GM19463 (cell line): ENCODE measurements around the gene HMG20A.

Source experiments
- ATAC-seq: cut with Tn5 transposase; IDR thresholded peaks from one replicate; pipeline ENCODE4 v1.9.1; 2021; ENCODE audit warnings: mild to moderate bottlenecking, moderate library complexity; ENCODE audit not compliant: unreplicated experiment

The HMG20A gene

DNA sequence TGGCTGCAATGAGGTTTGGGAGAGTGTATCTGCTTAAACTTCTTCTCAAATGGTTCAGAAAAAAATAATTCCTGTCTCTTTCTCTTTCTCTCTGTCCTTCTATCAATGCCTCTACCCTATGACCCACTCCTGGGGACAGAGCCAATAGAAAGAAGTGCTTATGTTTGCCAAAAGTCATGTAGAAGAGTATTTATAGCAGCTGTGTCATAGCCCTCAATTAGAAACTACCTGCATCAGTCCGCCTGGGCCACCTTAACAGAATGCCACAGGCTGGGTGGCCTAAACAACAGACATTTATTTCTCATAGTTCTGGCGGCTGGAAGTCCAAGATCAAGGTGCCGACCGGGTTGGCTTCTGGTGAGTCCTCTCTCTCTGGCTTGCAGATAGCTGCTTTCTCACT is 92.5 kb downstream of the HMG20A start:
- no peak for ATAC-seq

DNA sequence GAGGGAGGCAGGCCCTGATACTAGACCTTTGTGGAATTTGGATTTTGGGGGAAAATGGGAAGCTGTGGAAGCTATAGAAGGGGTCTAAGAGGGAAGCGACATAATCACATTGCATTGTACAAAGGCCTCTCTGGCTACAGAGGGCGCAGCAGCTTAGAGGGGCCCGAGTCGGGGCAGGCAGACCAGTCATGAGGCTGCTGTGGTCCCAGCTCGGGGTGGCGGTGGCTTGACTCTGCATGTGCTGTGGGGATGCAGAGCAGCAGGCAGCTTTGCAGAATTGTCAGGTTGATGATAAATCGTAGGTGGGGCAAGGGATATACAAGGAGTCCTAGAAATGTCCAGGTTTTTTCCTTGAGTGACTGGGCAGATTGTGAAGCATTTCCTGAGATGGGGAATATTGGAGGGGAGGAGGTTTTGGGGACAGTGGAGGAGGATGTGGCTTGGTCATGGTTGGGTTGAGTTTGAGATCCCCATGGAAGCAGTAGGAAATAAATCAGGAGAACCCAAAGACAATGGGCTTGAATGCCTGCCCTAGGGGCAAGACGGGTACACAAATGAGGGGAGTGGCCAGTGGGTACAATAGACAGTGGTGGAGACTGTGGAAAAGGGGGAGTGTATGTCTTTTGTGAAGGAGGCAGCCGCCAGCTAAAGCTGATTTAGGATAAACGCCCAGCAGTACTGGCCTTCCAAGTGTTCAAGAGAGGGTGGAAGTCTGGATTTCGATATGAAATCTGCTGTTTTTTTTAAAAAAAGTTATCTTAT is 94.1 kb downstream of the HMG20A start:
- no peak for ATAC-seq

DNA sequence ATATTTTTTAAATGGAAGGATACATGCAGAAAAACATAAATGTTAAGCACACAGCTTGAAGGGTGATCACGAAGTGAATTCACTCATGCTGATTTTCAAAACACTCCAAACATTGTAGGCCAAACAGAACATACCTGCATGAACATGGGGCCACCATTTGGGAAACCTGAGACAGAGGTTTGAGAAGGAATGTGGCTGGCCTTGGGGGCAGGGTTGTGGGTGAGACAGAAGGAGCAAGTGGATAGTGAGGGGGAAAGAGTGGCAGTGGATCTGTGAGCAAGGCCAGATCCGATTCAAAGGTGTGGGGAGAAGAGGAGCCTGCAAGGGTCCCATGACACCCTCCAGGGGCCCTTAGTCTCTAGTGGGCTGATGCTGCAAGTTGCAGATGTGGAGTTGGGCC is 94.9 kb downstream of the HMG20A start:
- no peak for ATAC-seq

DNA sequence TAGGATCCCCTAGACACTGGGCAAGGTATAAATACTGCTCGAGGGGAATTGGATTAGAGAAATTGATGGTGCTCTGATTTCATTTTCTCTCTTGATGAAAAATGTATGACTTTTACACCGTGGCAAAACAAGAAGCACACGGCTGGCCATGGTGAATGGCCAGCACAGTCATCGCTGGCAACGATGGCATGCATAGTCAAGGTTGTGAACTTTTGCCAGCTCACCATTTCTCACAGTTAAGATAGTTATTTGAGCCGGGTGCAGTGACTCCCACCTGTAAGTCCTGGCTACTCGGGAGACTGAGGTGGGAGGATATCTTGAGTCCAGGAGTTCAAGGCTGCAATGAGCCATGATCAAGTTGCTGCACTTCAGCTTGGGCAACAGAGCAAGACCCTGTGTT is 95.4 kb downstream of the HMG20A start:
- no peak for ATAC-seq

DNA sequence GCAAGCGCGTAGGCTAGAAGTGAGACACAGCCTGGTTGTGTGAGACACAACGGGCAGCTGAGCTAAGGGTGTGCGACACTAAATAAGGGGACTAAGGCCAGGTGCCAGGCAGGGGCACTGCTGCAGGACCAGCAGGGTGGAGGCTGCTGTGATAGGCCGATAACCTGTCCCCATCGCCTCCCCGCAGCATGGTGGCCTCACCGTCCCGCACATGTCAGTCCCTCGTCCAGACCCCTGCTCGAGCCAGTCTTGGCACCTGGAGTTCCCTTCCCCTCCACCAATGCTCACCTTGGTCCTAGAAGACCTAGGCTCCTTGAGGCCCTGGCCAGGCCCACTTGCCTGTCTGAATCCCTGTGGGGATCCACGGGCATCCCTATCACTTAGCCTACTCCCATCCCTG is 96.1 kb downstream of the HMG20A start:
- no peak for ATAC-seq

DNA sequence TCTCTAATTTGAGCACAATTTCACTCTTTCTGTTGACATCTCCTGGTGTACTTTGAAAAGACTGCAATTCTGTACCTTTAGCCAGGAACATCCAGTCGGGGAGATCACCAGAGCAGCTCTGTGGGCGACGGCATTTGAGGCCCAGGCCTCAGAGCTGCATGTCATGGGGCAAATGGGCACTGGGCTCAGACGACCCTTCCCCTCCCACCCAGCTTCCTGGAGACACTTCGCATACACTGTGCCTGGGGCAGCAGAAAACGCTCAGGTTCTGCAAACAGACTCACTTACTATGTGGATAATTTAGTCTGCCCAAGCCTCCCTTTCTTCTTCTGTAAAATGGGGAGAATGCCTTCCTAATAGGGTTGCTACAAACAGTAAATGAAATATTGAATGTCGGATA is 96.9 kb downstream of the HMG20A start:
- ATAC-seq = no peak

DNA sequence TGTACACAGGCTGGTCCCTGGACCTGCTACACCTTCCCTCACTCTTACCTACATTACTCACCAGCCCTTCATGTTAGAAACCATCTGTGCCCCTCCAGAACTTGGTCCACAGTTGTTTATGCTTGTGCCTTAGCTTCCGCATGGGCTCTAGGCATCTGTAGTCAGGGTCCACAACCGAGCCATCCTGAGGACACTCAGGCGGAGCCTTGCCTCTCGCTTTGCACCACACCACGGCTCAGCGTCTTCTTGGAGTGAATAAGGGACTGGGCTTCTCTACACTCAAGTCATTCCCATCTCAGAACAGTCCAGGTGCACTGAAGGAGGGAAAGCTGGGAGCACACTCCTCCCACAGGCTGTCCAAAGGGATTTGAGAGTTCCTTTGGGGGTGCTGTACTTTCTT is 97.8 kb downstream of the HMG20A start:
- ATAC-seq = no peak

DNA sequence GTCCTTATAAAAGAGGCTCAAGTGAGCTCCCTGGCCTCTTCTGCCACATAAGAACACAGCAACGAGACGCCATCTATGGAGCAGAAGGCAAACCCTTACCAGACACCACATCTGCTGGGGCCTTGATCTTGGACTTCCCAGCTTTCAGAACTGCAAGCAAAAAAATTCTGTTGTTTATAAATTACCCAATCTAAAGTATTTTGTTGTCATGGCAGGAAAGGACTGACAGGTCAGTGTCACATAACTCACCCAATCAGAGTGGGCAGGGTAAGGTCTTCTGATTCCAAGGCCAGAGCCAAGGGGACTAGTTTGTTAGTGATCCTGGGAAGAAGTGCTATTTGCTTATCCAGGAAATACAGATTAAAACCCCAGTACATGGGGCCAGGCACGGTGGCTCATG is 98.9 kb downstream of the HMG20A start:
- ATAC-seq = no peak

DNA sequence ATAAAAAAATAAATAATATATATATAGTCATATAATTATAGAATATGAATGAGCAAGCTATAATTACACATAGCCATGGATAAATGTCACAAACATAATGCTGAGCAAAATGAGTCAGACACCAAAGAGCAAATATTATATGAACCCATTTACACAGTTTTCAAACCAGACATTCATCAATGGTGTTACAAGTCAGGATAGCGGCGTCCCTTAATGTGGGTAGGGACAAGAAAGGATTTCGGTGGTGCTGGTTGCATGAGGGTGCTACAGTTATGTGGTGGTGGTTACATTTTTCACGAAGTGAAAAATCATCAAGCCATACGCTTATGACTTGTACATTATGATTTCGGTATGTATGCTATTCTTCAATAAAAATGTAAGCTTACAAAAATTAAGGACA is 100.5 kb downstream of the HMG20A start:
- no peak for ATAC-seq

DNA sequence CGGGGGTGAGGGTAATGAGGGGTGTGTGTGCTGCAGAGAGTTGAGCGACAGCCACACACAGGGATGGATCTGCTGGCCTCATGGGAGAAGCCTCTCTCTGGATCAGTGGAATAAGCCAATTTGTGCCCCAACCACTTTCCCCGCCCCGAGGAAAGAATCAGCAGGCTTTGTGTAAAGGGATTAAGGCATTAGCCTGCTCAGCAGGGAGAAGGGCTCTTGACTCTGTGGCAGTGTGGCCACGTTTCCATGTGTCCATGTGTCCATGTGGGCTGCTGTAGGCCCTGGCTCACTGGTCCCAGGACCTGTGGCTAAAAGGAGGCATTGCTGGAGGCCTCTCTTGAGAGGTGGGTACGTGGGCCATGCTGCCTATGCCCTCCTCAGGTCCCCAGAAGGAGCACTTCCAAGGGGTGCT is 104.7 kb downstream of the HMG20A start:
- no peak for ATAC-seq

DNA sequence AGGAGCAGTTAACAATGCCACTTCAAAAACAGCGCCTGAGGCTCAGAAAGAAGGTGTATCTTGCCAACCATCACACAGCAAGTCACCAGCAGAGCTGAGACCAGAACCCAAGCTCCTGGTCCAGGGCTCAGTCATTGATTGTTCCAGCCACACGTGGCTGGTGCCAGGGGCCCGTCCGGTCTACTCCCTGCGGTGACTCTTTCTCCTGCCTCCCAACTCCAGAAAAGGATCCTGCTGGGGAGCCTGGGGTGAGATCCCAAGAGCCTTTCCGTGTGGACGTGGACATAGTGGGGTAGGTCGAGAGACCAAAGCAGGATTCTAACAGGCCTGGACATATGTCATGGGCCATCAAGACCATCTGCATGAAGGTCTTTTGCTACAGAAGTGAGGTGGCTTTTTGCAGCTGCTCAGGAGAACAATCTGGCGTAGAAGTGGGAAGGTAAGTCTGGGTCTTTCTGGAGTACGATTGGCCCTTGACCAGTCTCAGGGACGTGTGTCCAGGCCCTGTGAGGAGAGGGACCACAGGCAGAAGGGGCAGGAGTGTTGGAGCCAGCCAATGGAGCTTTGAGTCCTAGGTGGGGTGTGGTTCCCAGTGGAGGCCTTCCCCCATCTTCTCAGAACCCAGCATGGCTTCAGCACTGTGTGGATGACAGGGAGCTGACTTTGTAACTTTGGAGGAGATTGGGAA is 105.4 kb downstream of the HMG20A start:
- ATAC-seq = no peak

DNA sequence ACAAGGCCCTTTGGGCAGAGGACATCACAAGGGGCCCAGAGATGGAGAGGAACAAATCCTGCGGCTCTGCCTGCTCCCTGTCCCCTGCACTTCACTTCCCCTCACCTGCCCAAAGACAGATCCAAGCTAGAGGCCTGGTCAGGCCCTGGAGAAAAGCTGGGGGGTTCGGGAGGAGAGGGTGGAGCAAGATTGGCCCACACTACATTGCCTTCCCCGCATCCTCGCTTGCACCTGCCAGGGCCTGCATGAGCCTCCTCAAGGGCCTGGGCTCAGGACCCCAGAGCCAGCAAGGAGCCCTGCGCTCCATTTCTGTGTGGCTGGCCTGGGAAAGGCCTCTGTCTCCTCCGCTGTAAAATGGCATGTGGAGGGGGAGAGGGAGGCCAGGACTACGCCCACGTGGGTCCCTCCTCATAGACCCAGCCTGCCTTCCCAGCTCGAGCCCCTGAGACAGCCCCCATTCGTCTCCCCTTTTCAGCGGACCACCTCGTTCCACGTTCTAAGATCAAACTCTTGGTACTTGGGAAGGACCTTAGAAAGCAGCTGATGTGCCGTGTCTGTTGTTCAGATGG is 106.0 kb downstream of the HMG20A start:
- ATAC-seq = no peak

DNA sequence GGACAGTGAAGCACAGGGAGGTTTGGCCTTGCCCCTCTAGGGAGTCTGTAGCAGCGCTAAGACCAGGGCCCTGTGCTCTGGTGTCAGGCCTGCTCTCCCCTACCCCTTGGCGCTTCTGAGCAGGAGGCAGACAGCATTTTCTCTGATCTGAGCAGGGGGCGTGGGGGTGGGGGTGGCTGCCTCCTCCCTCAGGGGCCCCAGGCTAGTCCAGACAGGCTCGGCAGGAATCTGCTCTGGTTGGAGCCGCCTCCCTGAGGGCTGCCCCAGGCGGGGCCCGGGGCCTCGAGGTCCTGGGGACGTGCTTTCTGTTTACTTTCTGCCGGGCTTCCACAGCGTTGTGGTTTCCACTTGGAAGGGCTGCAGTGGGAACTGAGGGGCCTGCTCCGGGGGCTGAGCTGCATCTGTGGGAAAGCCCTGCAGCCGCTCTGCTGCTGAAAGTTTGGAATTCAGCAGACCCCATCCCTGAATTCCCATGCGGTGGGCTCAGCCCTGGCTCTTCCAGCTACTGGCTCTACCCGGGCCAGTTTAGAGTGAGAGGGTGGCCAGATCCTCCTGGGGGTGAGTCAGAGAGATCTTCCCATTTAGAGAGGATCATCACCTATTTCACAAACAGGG is 106.6 kb downstream of the HMG20A start:
- ATAC-seq = no peak

DNA sequence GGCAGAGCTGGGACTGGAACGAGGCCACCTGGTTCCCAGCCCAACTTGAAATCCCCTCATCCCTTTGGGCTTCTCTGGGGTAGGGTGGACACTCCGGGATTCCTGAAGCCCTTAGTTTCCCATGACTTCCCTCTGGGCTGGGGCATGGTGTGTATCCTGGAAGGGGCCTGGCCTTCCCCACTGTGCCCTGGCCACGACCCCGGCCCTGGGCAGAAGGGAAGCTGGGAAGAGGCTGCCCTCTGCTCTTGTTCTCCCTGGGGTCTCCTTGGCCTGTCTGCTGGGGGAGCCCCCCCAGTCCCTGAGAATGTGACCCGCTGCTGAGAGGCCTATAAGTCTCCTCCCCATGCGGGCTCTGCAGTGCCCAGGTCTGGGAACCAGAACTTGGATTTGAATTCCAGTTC is 107.1 kb downstream of the HMG20A start:
- ATAC-seq = no peak

DNA sequence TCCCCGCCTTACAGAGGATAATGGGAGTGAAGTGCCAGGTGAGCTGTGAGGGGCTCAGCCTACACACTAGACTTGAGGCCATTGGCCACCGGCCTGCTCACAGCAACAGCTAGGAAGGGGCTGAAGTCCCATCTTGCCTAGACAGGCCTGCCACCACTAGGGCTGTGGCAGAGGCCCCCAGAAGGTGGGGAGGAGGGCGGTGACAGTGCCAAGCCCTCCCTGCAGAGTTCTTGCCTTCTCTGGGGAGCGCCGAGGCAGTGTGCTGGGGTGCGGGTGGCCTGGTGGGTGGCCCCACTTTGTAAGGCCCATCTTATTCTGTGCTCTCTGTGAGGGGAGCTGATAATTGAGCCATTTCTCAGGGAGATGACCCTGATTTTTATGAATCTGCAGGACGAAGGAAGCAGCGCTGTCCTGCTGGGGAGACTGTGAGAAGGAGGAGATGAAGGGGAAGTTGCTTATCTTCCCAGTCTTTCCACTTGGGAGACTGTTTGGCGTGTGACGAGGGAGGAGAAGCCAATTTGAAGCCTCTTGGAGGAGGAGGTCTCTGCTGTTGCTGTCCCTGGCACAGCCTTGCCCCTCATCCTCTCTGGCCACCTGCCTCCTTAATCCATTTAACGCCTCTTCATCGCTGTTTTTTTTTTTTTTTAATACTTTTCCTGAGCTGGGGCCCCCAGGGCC is 107.7 kb downstream of the HMG20A start:
- ATAC-seq = no peak

DNA sequence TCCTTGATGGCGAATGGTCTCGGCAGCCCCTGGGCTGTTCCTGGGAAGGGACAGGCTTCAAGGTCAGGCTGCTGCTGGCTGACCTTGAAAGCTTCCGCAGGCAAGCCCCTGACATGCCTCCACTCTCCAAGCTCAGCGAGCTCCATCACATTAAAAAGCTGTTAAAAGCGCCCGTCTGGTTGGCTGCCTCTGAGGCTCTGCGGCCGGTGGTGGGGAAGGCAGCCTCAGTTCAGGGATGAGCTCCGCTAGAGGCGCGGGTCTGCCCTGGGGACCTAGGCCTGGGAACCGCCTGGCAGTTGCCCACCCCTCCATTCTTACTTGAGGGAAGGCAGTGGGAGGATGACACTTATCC is 108.3 kb downstream of the HMG20A start:
- ATAC-seq = no peak

DNA sequence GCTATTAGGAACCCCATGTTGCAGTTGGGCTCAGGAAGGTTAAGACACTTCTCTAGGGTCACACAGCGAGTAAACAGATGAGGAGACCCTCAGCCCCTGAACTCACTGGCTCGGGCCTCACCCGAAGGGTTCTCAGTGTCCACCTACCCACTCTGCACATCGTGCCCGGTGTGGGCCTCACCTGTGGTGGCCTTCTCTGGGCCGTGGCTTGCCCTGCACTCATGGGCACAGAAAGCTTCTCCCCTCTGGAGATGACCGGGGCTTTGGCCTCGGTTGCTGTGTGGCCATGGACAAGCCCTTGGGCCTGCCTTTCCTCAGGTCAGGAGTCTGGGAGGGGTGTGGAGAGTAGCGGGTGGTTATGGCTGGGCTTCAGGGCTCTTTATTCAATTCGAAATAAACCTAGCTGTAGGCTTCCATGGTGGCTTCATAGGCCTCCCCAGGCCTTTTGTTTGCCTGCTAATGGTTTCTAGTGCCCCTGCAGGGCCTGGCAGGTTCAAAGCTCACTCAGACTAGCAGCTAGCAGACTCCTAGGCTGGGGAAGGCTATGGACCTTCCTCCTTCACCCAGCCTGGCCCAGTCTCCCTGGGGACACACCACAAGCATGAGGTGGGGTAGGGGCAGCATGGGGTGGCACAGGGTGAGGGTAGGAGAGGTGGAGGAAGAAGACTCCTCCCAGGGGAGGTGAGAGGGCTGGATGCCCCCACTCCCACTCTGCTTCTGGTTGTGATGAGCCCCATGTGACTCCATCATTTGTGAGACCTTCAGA is 108.9 kb downstream of the HMG20A start:
- no peak for ATAC-seq

DNA sequence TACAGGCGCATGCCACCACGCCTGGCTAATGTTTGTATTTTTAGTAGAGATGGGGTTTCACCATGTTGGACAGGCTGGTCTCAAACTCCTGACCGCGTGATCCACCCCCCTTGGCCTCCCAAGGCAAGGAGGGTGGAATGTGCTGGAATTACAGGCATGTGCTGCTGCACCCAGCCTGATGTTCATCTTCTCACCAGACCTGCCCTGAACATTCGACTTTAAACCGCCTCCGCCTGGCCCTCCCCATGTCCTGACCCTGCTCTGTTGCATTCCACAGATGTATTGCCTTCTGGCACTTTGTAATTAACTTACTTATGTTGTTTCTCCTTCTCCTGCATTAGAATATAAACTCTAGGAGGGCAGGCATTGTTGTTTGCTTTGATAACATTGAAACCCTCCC is 109.9 kb downstream of the HMG20A start:
- ATAC-seq = no peak

DNA sequence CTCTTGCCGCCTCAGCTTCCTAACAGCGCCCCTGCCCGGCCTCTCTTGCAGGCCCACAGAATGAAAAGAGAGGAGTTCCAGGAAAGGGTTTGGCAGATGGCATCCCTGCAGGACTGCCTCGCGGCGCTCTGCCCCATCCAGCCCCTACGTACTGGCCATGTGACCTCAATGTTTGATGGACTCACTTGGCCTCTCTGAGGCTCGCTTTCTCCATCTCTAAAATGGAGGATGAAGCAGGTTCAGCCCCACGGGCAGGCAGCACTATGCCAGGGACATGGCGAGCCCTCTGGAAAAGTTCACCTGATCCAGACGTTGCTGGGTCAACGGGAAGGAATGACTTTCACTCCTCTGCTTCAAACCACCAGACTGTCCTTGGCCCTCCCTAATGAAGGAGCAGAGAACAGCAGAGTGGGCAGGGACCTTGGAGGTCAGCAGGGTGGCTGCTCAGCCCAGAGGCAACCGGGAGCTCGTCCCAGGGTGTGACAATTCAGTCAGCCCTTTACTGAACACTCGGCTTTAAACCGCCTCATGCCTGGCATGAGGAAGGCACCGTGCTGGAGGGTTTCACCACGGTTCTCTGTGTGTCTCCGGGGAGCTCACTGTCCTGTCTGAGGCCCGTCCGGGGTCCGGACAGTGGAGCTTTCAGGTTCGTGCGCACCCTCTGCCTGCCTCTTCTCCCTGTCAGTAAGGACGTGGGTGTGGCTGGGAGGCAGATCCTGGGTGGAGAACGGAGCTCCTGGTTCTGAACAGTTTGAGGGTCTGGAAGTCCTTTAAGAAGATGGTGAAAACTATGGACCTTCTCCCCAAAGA is 110.7 kb downstream of the HMG20A start:
- no peak for ATAC-seq
